K562 (cell line): ENCODE results near the gene CYB5R4. TPM values are rescaled to one million over a fixed set of nuclear protein-coding genes. Genes with fewer than 3 reads are reported as not detected.

Experiments
- ATAC-seq: fragments of 200-7000 bp; cut with Tn5 transposase; 3 replicates; pipeline ENCODE4 v1.9.1; 2020; ENCODE audit warnings: moderate library complexity
- BruUV-seq: library from RNA; stranded (reverse); fragments of 400-500 nt; replicated peaks from 2 replicates; lab custom pipeline; 2021; lab: Mats Ljungman, UMichigan
- CTCF ChIA-PET: fragments of 300-600 bp; formaldehyde crosslinking; extraction: SDS; loops from one replicate; lab custom pipeline; 2021; ENCODE audit warnings: low intra/inter-chr PET ratio; lab: Yijun Ruan, JAX
- POLR2A ChIA-PET: fragments of 300-600, 350-650 bp; sonication (Branson Sonifier 250); formaldehyde crosslinking; extraction: SDS; loops from one replicate; lab custom pipeline; 2021; ENCODE audit warnings: antibody characterized with exemption, inconsistent platforms; lab: Yijun Ruan, JAX
- DNase-seq, 4 experiments: peaks; one replicate each; pipeline versions ENCODE4 v3.0.0 to v3.0.0-alpha.2; 2011 to 2018; ENCODE audit warnings: low spot score in 3 of 4, mixed read lengths in 3 of 4; ENCODE audit errors: extremely low read depth in 1 of 4
- FAIRE-seq: peaks from 2 replicates; lab custom pipeline; 2011; peaks lifted over from hg19 to GRCh38; lab: Jason Lieb, UNC
- H2AFZ ChIP-seq: 2 replicates; pipeline ENCODE4 v1.6.0; 2011; ENCODE audit warnings: low read depth, low read length, control low read depth, inconsistent platforms
- H3K27ac ChIP-seq: fragments of 200-600 bp; 3 replicates; pipeline ENCODE4 v1.8.0; 2011; ENCODE audit warnings: low read depth, mild to moderate bottlenecking, control low read depth, inconsistent platforms, low read length, moderate library complexity, mixed read lengths; ENCODE audit errors: extremely low read depth
- H3K27me3 ChIP-seq, 2 experiments: fragments of 300-600 bp in 1 of 2; 2 replicates in 1 of 2; 3 replicates in 1 of 2; pipeline versions ENCODE4 v1.6.0 to v1.8.0; 2011; ENCODE audit warnings: inconsistent platforms in 2 of 2, low read length in 2 of 2, mild to moderate bottlenecking in 1 of 2, mixed read lengths in 1 of 2, moderate library complexity in 1 of 2; ENCODE audit not compliant: control insufficient read depth in 2 of 2, insufficient read depth in 2 of 2
- H3K36me3 ChIP-seq: fragments of 300-600 bp; 3 replicates; pipeline ENCODE4 v1.8.0; 2011; ENCODE audit warnings: mild to moderate bottlenecking, low read length, inconsistent platforms; ENCODE audit not compliant: control insufficient read depth, insufficient read depth
- H3K4me1 ChIP-seq, 2 experiments: fragments of 200-600 bp in 1 of 2; replicated peaks in 1 of 2; 2 replicates in 1 of 2; 3 replicates in 1 of 2; pipeline versions ENCODE4 v1.5.1 to v1.8.0; 2011; ENCODE audit warnings: inconsistent platforms in 2 of 2, low read length in 2 of 2, mild to moderate bottlenecking in 1 of 2, mixed read lengths in 1 of 2, moderate library complexity in 1 of 2; ENCODE audit not compliant: control insufficient read depth in 2 of 2, insufficient read depth in 2 of 2
- H3K4me2 ChIP-seq: 2 replicates; pipeline ENCODE4 v1.6.1; 2011; ENCODE audit warnings: low read length, control low read depth, inconsistent platforms, mixed read lengths; ENCODE audit not compliant: insufficient read depth
- H3K4me3 ChIP-seq: fragments of 200-600 bp; sonication (generic), shearing (Covaris generic); 2 replicates; pipeline ENCODE4 v1.5.1; 2016; ENCODE audit warnings: control low read depth, inconsistent platforms
- H3K79me2 ChIP-seq: fragments of 200-600 bp; 3 replicates; pipeline ENCODE4 v1.8.0; 2011; ENCODE audit warnings: low read length, inconsistent platforms; ENCODE audit not compliant: control insufficient read depth, insufficient read depth
- H3K9ac ChIP-seq, 2 experiments: 2 replicates each; pipeline versions ENCODE4 v1.6.0 to v1.6.1; 2011; ENCODE audit warnings: low read depth in 2 of 2, low read length in 2 of 2, control low read depth in 1 of 2, inconsistent platforms in 1 of 2, mild to moderate bottlenecking in 1 of 2, mixed read lengths in 1 of 2; ENCODE audit not compliant: insufficient read depth in 1 of 2
- H3K9me1 ChIP-seq: one replicate; pipeline ENCODE4 v1.6.0; 2011; ENCODE audit warnings: inconsistent platforms, mild to moderate bottlenecking, low read length, moderate library complexity; ENCODE audit not compliant: control insufficient read depth, insufficient read depth
- H3K9me3 ChIP-seq: replicated peaks from 2 replicates; pipeline ENCODE4 v1.5.1; 2011; ENCODE audit warnings: low read depth, low read length, inconsistent platforms; ENCODE audit not compliant: control insufficient read depth, insufficient read depth
- H4K20me1 ChIP-seq: replicated peaks from 2 replicates; pipeline ENCODE4 v1.6.1; 2011; ENCODE audit warnings: low read length, inconsistent platforms, mixed read lengths; ENCODE audit not compliant: control insufficient read depth, insufficient read depth
- ATF7 ChIP-seq: fragments of 450-650 bp; IDR thresholded peaks from 2 replicates; pipeline ENCODE4 v1.7.1; 2014; ENCODE audit warnings: mild to moderate bottlenecking, moderate library complexity
- CBFA2T3 ChIP-seq: fragments of 450-650 bp; IDR thresholded peaks from 2 replicates; pipeline ENCODE4 v1.6.1; 2017
- CREM ChIP-seq: IDR thresholded peaks from 2 replicates; pipeline ENCODE4 v1.6.1; 2014; ENCODE audit warnings: antibody characterized with exemption, low read depth
- DACH1 ChIP-seq: fragments of 450-650 bp; IDR thresholded peaks from 2 replicates; pipeline ENCODE4 v1.6.1; 2018; ENCODE audit not compliant: partially characterized antibody
- DNMT1 ChIP-seq: fragments of 450-650 bp; IDR thresholded peaks from 2 replicates; pipeline ENCODE4 v1.6.1; 2016; ENCODE audit warnings: antibody characterized with exemption, mild to moderate bottlenecking
- IFI16 ChIP-seq: fragments of 250-450 bp; sonication (Bioruptor Pico); IDR thresholded peaks from 2 replicates; pipeline ENCODE4 v2.1.2; 2022; ENCODE audit warnings: mild to moderate bottlenecking, inconsistent platforms
- JUND ChIP-seq, 2 experiments: IDR thresholded peaks; 2 replicates in 1 of 2; 3 replicates in 1 of 2; pipeline ENCODE4 v1.6.1; 2011; ENCODE audit warnings: borderline replicate concordance in 2 of 2, low read depth in 2 of 2, low read length in 2 of 2, improper control_type of control experiment in 1 of 2, missing biosample characterization in 1 of 2, missing genetic modification characterization in 1 of 2, missing genetic modification reagents in 1 of 2
- LEF1 ChIP-seq: fragments of 450-650 bp; IDR thresholded peaks from 2 replicates; pipeline ENCODE4 v1.6.1; 2016; ENCODE audit warnings: mild to moderate bottlenecking
- PHTF2 ChIP-seq: fragments of 250-450 bp; sonication (Bioruptor Pico); IDR thresholded peaks from 2 replicates; pipeline ENCODE4 v1.5.0; 2021; ENCODE audit warnings: mild to moderate bottlenecking
- RBM22 ChIP-seq: fragments of 200-400 bp; formaldehyde crosslinking; IDR thresholded peaks from 2 replicates; pipeline ENCODE4 v1.6.1; 2018; ENCODE audit warnings: low read length, low read depth; ENCODE audit not compliant: poor library complexity, severe bottlenecking
- SMARCA4 ChIP-seq: fragments of 450-650 bp; IDR thresholded peaks from 2 replicates; pipeline ENCODE4 v1.6.1; 2016
- ZBTB7A ChIP-seq: IDR thresholded peaks from 2 replicates; pipeline ENCODE4 v1.6.1; 2011; ENCODE audit warnings: low read depth, mild to moderate bottlenecking, low read length, moderate library complexity, borderline replicate concordance; ENCODE audit not compliant: control insufficient read depth
- ZNF212 ChIP-seq: fragments of 450-650 bp; formaldehyde crosslinking; IDR thresholded peaks from 2 replicates; pipeline ENCODE4 v1.4.0; 2020; ENCODE audit warnings: mild to moderate bottlenecking
- ZNF431 ChIP-seq: sonication (generic); formaldehyde crosslinking; IDR thresholded peaks from 2 replicates; pipeline ENCODE4 v1.8.0; 2022; ENCODE audit warnings: mild to moderate bottlenecking, missing genetic modification reagents
- ZNF584 ChIP-seq: fragments of 200-800 bp; sonication (Bioruptor generic); IDR thresholded peaks from 2 replicates; pipeline ENCODE4 v1.6.1; 2016; ENCODE audit warnings: low read depth, mild to moderate bottlenecking, missing genetic modification characterization, missing compliant biosample characterization
- WGBS: fragments of 100-300 bp; shearing (Covaris generic); methylation state at CpG from one replicate; pipeline ENCODE4 v1.1.6; 2016; ENCODE audit warnings: low coverage, mixed read lengths; ENCODE audit not compliant: insufficient coverage; ENCODE audit errors: missing lambda C conversion rate; 5-methylcytosine and 5-hydroxymethylcytosine counted together
- in situ Hi-C: fragments of 300-500 bp; cut with MboI; formaldehyde crosslinking; loops from 4 replicates; pipeline ENCODE4 v1.15.0; 2018; ENCODE audit warnings: inconsistent platforms, mixed read lengths
- intact Hi-C: fragments of 100-400 bp; cut with micrococcal nuclease; formaldehyde crosslinking; loops from 2 replicates; pipeline ENCODE4 v1.14.2; 2022
- polyA plus RNA-seq, 8 experiments: library from polyadenylated mRNA; depleted of rRNA in 4 of 8; stranded (reverse) in 5 of 8; unstranded in 3 of 8; fragments of >200 nt; fragmentation: Nextera tagmentation in 2 of 8; fragmentation: Illumina TruSeq in 1 of 8; extraction: Ambion mirVana in 2 of 8; extraction: Trizol in 1 of 8; gene quantifications; 2 replicates each; pipeline versions ENCODE4 v1.2.1 to v1.2.3, GENCODE V29; 2011 to 2014; ENCODE audit warnings: inconsistent platforms in 1 of 8, missing spikeins in 1 of 8
- total RNA-seq, 7 experiments: library from RNA; depleted of rRNA in 6 of 7; stranded (reverse); fragments of >200 nt in 6 of 7; fragmentation: Illumina TruSeq in 2 of 7; extraction: Trizol in 2 of 7; gene quantifications; 2 replicates each; pipeline versions ENCODE4 v1.2.1 to v1.2.3, GENCODE V29; 2011 to 2021; ENCODE audit warnings: low replicate concordance in 1 of 7
- TF ChIP-seq, protein P1 (sequence below): fragments of 450-650 bp; conservative IDR thresholded peaks from 2 replicates; pipeline ENCODE4 v1.6.1; 2016; ENCODE audit warnings: missing genetic modification characterization, low read depth, mild to moderate bottlenecking, missing compliant biosample characterization, moderate library complexity
- TF ChIP-seq, protein P2 (sequence below): fragments of 250-450 bp; sonication (Bioruptor Pico); IDR thresholded peaks from 2 replicates; pipeline ENCODE4 v1.8.0; 2022; ENCODE audit warnings: inconsistent platforms, mild to moderate bottlenecking, moderate library complexity, borderline replicate concordance
- TF ChIP-seq, protein P3 (sequence below): sonication (generic); formaldehyde crosslinking; IDR thresholded peaks from 2 replicates; pipeline ENCODE4 v1.8.0; 2022; ENCODE audit warnings: mild to moderate bottlenecking, missing genetic modification reagents

CYB5R4 gene
- total and polyA plus RNA-seq, 9 of the 15 experiments (the other 6 are each of a cell fraction or from before 2014, with no cell fraction given), result 5.9 to 23.1 (median 19.0) TPM

DNA sequence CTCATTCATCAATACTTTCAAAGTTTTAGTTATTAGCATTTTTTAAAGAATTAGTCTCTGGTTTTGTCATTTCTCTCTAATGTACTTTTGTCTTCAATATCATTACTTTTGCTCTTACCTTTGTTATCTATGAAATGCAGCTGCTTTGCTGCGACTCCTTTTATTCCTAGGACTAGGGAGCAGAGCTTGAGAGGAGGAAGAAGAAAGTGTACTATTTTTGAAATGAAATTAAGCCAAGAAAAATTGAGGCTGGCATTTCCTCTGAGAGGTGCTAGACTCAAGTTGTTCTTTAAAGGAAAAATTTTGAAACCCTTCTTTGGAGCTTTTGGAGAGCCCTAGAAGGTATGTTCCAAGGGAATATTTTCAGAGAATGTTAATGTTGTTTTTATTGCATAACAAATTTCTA, 125.8 kb downstream of the CYB5R4 start:
- Histone ChIP-seq H3K4me2 (no peak overlapping the region), H3K9me1 (no peaks in the 10 kb centered on the region), H3K27me3 (no peaks in the 10 kb centered on the region), H4K20me1 (no peaks in the 10 kb centered on the region), H3K4me3 (no peak overlapping the region), H3K36me3 (no peaks in the 10 kb centered on the region), H3K4me1 (peaks cover 0 to 2% of the 10 kb centered on the region in 2 experiments; a peak in 1 of 5 replicates), H3K9ac (no peak overlapping the region), H3K79me2 (no peaks in the 10 kb centered on the region), H3K9me3 (peaks cover 9% of the 10 kb centered on the region), H2AFZ (peak overlapping the region; percentile 24; the same call in 1 of the 2 replicates), H3K27ac (no peak overlapping the region)
- intact Hi-C loops, result no loop called here
- DNase-seq, result peak in 3 of 4 experiments; percentile 34 to 65 (median 47)
- BruUV-seq, result no TSS peak
- FAIRE-seq, result peak; percentile 26
- WGBS, result 0% methylated on average over 1 of the region's 1 CpG
- ChIA-PET POLR2A (no interaction called here), CTCF (no interaction called here)
- in situ Hi-C loops, result no loop called here
- peak; percentile 75 for ATAC-seq
- TF ChIP-seq CREM (no peak), DACH1 (no peak), ZNF431 (CRISPR knock-in tag) (no peak), CBFA2T3 (peak; percentile 81), LEF1 (0 out of 2 replicates have a peak, but pooled peaks have one; percentile 30), ZNF584 (CRISPR knock-in tag) (no peak), JUND (IDR thresholded peaks at IDR 0.05; ENCODE audit: borderline replicate concordance, low read depth, low read length) (no peak), JUND (tag; IDR thresholded peaks at IDR 0.05; ENCODE audit: borderline replicate concordance, low read depth, low read length) (no peak), DNMT1 (no peak), ZNF212 (no peak), IFI16 (CRISPR knock-in tag) (no peak), ZBTB7A (no peak), RBM22 (no peak), SMARCA4 (peak; percentile 71), ATF7 (no peak), PHTF2 (no peak)
- TF ChIP-seq, protein P1, sequence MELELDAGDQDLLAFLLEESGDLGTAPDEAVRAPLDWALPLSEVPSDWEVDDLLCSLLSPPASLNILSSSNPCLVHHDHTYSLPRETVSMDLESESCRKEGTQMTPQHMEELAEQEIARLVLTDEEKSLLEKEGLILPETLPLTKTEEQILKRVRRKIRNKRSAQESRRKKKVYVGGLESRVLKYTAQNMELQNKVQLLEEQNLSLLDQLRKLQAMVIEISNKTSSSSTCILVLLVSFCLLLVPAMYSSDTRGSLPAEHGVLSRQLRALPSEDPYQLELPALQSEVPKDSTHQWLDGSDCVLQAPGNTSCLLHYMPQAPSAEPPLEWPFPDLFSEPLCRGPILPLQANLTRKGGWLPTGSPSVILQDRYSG (tag), result no peak
- TF ChIP-seq, protein P2, sequence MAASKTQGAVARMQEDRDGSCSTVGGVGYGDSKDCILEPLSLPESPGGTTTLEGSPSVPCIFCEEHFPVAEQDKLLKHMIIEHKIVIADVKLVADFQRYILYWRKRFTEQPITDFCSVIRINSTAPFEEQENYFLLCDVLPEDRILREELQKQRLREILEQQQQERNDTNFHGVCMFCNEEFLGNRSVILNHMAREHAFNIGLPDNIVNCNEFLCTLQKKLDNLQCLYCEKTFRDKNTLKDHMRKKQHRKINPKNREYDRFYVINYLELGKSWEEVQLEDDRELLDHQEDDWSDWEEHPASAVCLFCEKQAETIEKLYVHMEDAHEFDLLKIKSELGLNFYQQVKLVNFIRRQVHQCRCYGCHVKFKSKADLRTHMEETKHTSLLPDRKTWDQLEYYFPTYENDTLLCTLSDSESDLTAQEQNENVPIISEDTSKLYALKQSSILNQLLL (CRISPR knock-in tag), result no peak
- TF ChIP-seq, protein P3, sequence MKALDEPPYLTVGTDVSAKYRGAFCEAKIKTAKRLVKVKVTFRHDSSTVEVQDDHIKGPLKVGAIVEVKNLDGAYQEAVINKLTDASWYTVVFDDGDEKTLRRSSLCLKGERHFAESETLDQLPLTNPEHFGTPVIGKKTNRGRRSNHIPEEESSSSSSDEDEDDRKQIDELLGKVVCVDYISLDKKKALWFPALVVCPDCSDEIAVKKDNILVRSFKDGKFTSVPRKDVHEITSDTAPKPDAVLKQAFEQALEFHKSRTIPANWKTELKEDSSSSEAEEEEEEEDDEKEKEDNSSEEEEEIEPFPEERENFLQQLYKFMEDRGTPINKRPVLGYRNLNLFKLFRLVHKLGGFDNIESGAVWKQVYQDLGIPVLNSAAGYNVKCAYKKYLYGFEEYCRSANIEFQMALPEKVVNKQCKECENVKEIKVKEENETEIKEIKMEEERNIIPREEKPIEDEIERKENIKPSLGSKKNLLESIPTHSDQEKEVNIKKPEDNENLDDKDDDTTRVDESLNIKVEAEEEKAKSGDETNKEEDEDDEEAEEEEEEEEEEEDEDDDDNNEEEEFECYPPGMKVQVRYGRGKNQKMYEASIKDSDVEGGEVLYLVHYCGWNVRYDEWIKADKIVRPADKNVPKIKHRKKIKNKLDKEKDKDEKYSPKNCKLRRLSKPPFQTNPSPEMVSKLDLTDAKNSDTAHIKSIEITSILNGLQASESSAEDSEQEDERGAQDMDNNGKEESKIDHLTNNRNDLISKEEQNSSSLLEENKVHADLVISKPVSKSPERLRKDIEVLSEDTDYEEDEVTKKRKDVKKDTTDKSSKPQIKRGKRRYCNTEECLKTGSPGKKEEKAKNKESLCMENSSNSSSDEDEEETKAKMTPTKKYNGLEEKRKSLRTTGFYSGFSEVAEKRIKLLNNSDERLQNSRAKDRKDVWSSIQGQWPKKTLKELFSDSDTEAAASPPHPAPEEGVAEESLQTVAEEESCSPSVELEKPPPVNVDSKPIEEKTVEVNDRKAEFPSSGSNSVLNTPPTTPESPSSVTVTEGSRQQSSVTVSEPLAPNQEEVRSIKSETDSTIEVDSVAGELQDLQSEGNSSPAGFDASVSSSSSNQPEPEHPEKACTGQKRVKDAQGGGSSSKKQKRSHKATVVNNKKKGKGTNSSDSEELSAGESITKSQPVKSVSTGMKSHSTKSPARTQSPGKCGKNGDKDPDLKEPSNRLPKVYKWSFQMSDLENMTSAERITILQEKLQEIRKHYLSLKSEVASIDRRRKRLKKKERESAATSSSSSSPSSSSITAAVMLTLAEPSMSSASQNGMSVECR (CRISPR knock-in tag), result no peak
